CD4-positive, alpha-beta T cell treated with Interferon gamma for 1 hour (primary cell): Measurements from ENCODE around the gene PITX3.

Source experiments
- DNase-seq: peaks from one replicate; pipeline ENCODE4 v3.0.0-alpha.2; 2020

PITX3 gene

GRCh38 chr10:102241444-102242117 is at the start of gene PITX3:
Gene PITX3, minus strand, starts transcription at chr10:102241512. Its CDS starts 9,432 bp downstream, at chr10:102232080.
- peak; percentile 92 for DNase-seq

- no peak for DNase-seq
Observed at GRCh38 chr10:102289840-102290239, 48.5 kb upstream of the PITX3 start.

GRCh38 chr10:102289356-102289755 is 48.0 kb upstream of the PITX3 start:
- no peak for DNase-seq

- DNase-seq = no peak
Observed at GRCh38 chr10:102287991-102288390, 46.7 kb upstream of the PITX3 start.

- DNase-seq = no peak
Observed at GRCh38 chr10:102287538-102287937, 46.2 kb upstream of the PITX3 start.

GRCh38 chr10:102286216-102286615 is 44.9 kb upstream of the PITX3 start:
- no peak for DNase-seq

GRCh38 chr10:102285133-102285532 is 43.8 kb upstream of the PITX3 start:
- no peak for DNase-seq

GRCh38 chr10:102284531-102284930 is 43.2 kb upstream of the PITX3 start:
- no peak for DNase-seq

- no peak for DNase-seq
Observed at GRCh38 chr10:102283890-102284289, 42.6 kb upstream of the PITX3 start.

- no peak for DNase-seq
Observed at GRCh38 chr10:102283488-102283887, 42.2 kb upstream of the PITX3 start.

- DNase-seq = no peak
Observed at GRCh38 chr10:102281102-102281487, 39.8 kb upstream of the PITX3 start.

- no peak for DNase-seq
Observed at GRCh38 chr10:102280397-102281101, 39.2 kb upstream of the PITX3 start.

- DNase-seq = no peak
Observed at GRCh38 chr10:102279104-102279503, 37.8 kb upstream of the PITX3 start.

- DNase-seq = no peak
Observed at GRCh38 chr10:102275343-102275742, 34.0 kb upstream of the PITX3 start.

GRCh38 chr10:102274062-102274461 is 32.8 kb upstream of the PITX3 start:
- no peak for DNase-seq

GRCh38 chr10:102269017-102269416 is 27.7 kb upstream of the PITX3 start:
- DNase-seq = no peak

GRCh38 chr10:102268375-102268888 is 27.1 kb upstream of the PITX3 start:
- DNase-seq = no peak

- no peak for DNase-seq
Observed at GRCh38 chr10:102267748-102268147, 26.4 kb upstream of the PITX3 start.

- no peak for DNase-seq
Observed at GRCh38 chr10:102266670-102267069, 25.4 kb upstream of the PITX3 start.

- no peak for DNase-seq
Observed at GRCh38 chr10:102264371-102264770, 23.1 kb upstream of the PITX3 start.

GRCh38 chr10:102262744-102263370 is 21.5 kb upstream of the PITX3 start:
- no peak for DNase-seq

GRCh38 chr10:102261842-102262241 is 20.5 kb upstream of the PITX3 start:
- no peak for DNase-seq

GRCh38 chr10:102261196-102261595 is 19.9 kb upstream of the PITX3 start:
- no peak for DNase-seq

GRCh38 chr10:102255404-102255803 is 14.1 kb upstream of the PITX3 start:
- DNase-seq = no peak
